Natural killer cell (primary cell): ENCODE data around the gene CORO6. TPM values are rescaled to one million over a fixed set of nuclear protein-coding genes. Genes with fewer than 3 reads are reported as not detected.

Source experiments
- ATAC-seq, 3 donors: fragments of 150-1000 bp in 2 of 3; fragments of 200-7000 bp in 1 of 3; cut with Tn5 transposase; 1 replicate in 1 of 3; 2 replicates in 2 of 3; pipeline ENCODE4 v1.10.0; 2021; ENCODE audit warnings: mild to moderate bottlenecking in 2 of 3, moderate library complexity in 2 of 3
- DNase-seq, 2 donors: peaks; one replicate each; pipeline versions ENCODE4 v3.0.0 to v3.0.0-alpha.2; 2013 to 2021; ENCODE audit warnings: mixed read lengths in 1 of 2
- H3K27ac ChIP-seq: one replicate; pipeline ENCODE4 v1.5.1; 2013; ENCODE audit warnings: mild to moderate bottlenecking, low read length
- H3K27me3 ChIP-seq: one replicate; pipeline ENCODE4 v1.6.1; 2013; ENCODE audit warnings: low read length; ENCODE audit not compliant: control insufficient read depth, insufficient read depth
- H3K36me3 ChIP-seq: one replicate; pipeline ENCODE4 v1.6.1; 2013; ENCODE audit warnings: low read length; ENCODE audit not compliant: control insufficient read depth, insufficient read depth
- H3K4me1 ChIP-seq: one replicate; pipeline ENCODE4 v1.6.1; 2013; ENCODE audit warnings: low read length; ENCODE audit not compliant: control insufficient read depth, insufficient read depth
- H3K4me3 ChIP-seq: one replicate; pipeline ENCODE4 v1.5.1; 2013; ENCODE audit warnings: low read length
- H3K9me3 ChIP-seq: one replicate; pipeline ENCODE4 v1.6.1; 2013; ENCODE audit warnings: low read length; ENCODE audit not compliant: control insufficient read depth, insufficient read depth
- H3K27ac Mint-ChIP-seq, 2 donors: one replicate each; pipeline ENCODE4 v1.8.0; 2022; ENCODE audit warnings: mild to moderate bottlenecking in 2 of 2, mixed read lengths in 2 of 2, moderate library complexity in 1 of 2
- H3K27me3 Mint-ChIP-seq, 2 donors: one replicate each; pipeline ENCODE4 v1.8.0; 2022; ENCODE audit warnings: low read depth in 2 of 2, mixed read lengths in 2 of 2
- H3K36me3 Mint-ChIP-seq: one replicate; pipeline ENCODE4 v1.8.0; 2022; ENCODE audit warnings: mixed read lengths
- H3K4me1 Mint-ChIP-seq, 2 donors: one replicate each; pipeline ENCODE4 v1.8.0; 2022; ENCODE audit warnings: mixed read lengths in 2 of 2
- H3K4me3 Mint-ChIP-seq: one replicate; pipeline ENCODE4 v1.8.0; 2022; ENCODE audit warnings: mild to moderate bottlenecking, moderate library complexity, mixed read lengths
- H3K9me3 Mint-ChIP-seq, 2 donors: one replicate each; pipeline ENCODE4 v1.8.0; 2022; ENCODE audit warnings: mixed read lengths in 2 of 2
- WGBS: methylation state at CpG from one replicate; pipeline ENCODE4 v1.1.7; 2013; ENCODE audit warnings: missing lambda C conversion rate; ENCODE audit not compliant: insufficient coverage; 5-methylcytosine and 5-hydroxymethylcytosine counted together
- intact Hi-C: fragments of 100-400 bp; cut with micrococcal nuclease; formaldehyde crosslinking; loops from one replicate; pipeline ENCODE4 v1.14.2; 2022
- total RNA-seq, 4 donors: library from RNA; stranded (reverse); fragments of 120-200 nt in 1 of 4; gene quantifications; one replicate each; pipeline versions ENCODE4 v1.2.3 to v1.2.4, GENCODE V29; 2013 to 2022
- TF ChIP-seq, protein P1 (sequence below): fragments of 200-600 bp; IDR thresholded peaks from one replicate; pipeline ENCODE4 v1.8.0; 2022; ENCODE audit warnings: antibody characterized with exemption

Gene CORO6
- total RNA-seq, 3 donors from 2014 or later (not counting 1 experiment from before 2014, with no cell fraction given): 2.4 to 18.7 (median 3.9) TPM

DNA sequence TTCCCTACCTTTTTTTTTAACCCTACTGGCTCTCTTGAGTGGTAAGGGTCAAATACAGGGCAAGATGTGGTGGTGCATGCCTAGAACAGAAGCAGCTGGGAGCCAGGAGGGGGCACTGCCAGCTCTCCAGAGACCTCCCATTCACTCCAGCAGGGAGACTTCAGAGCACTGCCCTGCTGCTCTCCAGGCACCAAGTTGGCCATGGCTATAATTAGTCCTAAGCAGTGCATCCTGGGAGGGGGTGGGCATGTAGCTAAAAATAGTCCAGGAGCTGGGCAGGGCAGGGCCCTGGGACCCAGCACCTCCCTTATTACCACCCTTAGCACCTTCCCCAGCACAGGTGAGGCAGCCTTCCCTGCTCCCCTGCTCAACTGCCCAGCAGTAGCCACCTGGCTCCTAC lies 3.5 kb downstream of the CORO6 start:
- H3K36me3 ChIP-seq: no peaks in the 10 kb centered on the region
- H3K36me3 Mint-ChIP-seq: no peaks in the 10 kb centered on the region
- H3K9me3 Mint-ChIP-seq: no peaks in the 10 kb centered on the region
- H3K27ac ChIP-seq: no peak overlapping the region
- intact Hi-C loops: loop anchor here (5.0 to 10.0 kb wide), 2 partner anchors 54 to 143 kb away; partner anchors contain the start of genes ABHD15 and TP53I13
- no peaks in the 10 kb centered on the region for H3K27me3 ChIP-seq
- no peak for DNase-seq
- no peak overlapping the region for H3K27ac Mint-ChIP-seq
- no peaks in the 10 kb centered on the region for H3K9me3 ChIP-seq
- no peak overlapping the region for H3K4me3 ChIP-seq
- no peak for ATAC-seq
- peaks cover 16 to 60% of the 10 kb centered on the region in 2 donors for H3K4me1 Mint-ChIP-seq
- H3K4me1 ChIP-seq: peaks cover 60% of the 10 kb centered on the region
- H3K27me3 Mint-ChIP-seq: no peaks in the 10 kb centered on the region
- TF ChIP-seq, protein P1, sequence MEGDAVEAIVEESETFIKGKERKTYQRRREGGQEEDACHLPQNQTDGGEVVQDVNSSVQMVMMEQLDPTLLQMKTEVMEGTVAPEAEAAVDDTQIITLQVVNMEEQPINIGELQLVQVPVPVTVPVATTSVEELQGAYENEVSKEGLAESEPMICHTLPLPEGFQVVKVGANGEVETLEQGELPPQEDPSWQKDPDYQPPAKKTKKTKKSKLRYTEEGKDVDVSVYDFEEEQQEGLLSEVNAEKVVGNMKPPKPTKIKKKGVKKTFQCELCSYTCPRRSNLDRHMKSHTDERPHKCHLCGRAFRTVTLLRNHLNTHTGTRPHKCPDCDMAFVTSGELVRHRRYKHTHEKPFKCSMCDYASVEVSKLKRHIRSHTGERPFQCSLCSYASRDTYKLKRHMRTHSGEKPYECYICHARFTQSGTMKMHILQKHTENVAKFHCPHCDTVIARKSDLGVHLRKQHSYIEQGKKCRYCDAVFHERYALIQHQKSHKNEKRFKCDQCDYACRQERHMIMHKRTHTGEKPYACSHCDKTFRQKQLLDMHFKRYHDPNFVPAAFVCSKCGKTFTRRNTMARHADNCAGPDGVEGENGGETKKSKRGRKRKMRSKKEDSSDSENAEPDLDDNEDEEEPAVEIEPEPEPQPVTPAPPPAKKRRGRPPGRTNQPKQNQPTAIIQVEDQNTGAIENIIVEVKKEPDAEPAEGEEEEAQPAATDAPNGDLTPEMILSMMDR: no peak
- H3K4me3 Mint-ChIP-seq: peak overlapping the region; percentile 21

DNA sequence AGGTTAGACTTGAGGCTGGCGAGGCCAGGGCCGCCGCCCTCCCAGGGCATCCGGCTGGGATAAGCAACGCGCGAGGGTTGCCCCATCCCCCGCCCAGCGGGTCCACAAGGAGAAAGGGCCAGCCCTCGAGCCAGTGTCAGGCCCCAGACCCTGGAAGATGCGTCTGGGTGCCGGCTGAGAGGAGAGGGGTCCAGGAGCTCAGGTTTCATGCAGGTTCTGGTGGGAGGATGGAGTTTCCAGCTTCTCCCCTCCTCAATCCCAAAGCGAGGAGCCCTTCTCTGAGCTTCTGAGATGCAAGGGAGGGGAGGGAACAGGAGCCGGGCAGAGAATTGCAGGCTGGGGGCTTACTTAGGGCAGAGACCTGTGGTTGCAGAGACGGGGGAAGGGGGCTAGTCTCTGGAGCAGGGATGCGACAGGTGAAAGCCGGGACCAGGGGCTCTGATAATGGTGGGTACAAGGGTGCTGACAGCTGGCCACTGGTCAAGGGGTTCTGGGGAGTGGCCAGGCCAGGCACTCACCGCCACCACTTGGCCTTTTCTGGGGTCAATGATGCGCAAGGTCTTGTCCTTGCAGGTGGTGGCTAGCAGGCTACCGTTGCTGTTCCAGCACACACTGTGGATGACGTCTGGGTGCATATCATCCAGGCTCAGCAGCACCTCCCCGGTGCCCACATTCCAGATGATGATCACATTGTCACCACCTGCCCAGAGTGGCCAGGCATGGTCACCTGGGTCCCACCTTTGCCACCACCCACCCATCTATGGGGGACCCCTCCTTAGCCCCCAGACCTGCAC lies 4.2 kb downstream of the CORO6 start:
- Mint-ChIP-seq H3K36me3 (no peaks in the 10 kb centered on the region), H3K4me1 (peaks cover 16 to 62% of the 10 kb centered on the region in 2 donors), H3K9me3 (no peaks in the 10 kb centered on the region), H3K4me3 (peak overlapping the region; percentile 90), H3K27me3 (no peaks in the 10 kb centered on the region), H3K27ac (peak overlapping the region in 1 of 2 donors; percentile 86)
- no peak overlapping the region for H3K4me3 ChIP-seq
- no peaks in the 10 kb centered on the region for H3K27me3 ChIP-seq
- ATAC-seq (no peak), DNase-seq (peak in 1 of 2 donors; percentile 20)
- no peaks in the 10 kb centered on the region for H3K9me3 ChIP-seq
- intact Hi-C loops: loop anchor here (5.0 to 10.0 kb wide), 2 partner anchors 54 to 144 kb away; partner anchors contain the start of genes ABHD15 and TP53I13
- H3K36me3 ChIP-seq: no peaks in the 10 kb centered on the region
- H3K4me1 ChIP-seq: peaks cover 68% of the 10 kb centered on the region
- TF ChIP-seq, protein P1: peak; percentile 57
- H3K27ac ChIP-seq: no peak overlapping the region
- WGBS: 46% methylated on average over 21 of the region's 22 CpGs

DNA sequence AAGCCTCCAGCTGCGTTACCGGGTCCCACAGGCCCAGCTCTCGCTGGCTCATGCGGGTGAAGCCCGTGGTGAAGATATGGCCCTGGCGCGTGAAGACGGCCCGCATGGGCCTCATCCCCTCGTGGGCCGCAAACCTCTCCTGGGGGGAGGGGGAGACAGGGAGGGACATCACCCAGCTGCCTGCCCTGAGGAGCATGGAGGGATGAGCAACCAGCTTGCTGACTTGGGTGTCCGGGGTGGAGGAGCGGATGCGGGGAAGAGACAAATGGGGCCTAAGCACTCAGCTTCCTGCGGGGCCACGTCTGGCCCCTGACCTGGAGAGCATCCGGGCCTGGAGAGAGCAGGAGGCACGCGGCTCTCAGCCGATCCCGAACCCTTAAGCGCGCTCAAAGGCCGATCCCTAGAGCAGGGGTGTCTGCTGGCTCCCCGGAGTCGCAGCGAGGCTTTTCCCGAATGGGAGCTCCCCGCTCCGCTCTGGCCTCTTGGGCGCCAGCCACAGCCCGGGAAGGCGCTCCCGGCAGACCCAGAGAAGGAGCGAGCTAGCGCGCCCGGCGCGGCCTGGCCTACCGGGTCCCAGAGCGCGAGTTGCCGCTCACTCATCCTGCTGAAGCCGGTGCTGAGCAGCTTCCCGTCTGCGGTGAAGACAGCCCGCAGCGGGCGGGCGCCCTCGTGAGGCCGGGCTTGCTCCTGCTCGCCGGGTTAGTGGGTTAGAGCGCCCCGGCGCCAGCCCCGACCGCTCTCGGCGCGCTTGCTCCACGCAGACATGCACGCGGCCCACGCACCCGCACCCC lies 5.0 kb downstream of the CORO6 start:
- peak overlapping the region; percentile 90 for H3K4me3 Mint-ChIP-seq
- ATAC-seq (peak; percentile 47 to 68 (median 56)), DNase-seq (peak; percentile 85 to 94)
- 1% methylated on average over 68 of the region's 68 CpGs for WGBS
- H3K9me3 ChIP-seq: no peaks in the 10 kb centered on the region
- peaks cover 16 to 54% of the 10 kb centered on the region in 2 donors for H3K4me1 Mint-ChIP-seq
- TF ChIP-seq, protein P1: peak; percentile 70
- H3K27me3 Mint-ChIP-seq: no peaks in the 10 kb centered on the region
- no peaks in the 10 kb centered on the region for H3K36me3 ChIP-seq
- H3K4me1 ChIP-seq: peaks cover 68% of the 10 kb centered on the region
- no peaks in the 10 kb centered on the region for H3K36me3 Mint-ChIP-seq
- intact Hi-C loops: loop anchor here (5.0 to 10.0 kb wide), 2 partner anchors 53 to 145 kb away; partner anchors contain the start of genes ABHD15 and TP53I13
- H3K27me3 ChIP-seq: no peaks in the 10 kb centered on the region
- H3K4me3 ChIP-seq: peak overlapping the region; percentile 51
- H3K27ac Mint-ChIP-seq: peak overlapping the region; percentile 48 to 86
- H3K9me3 Mint-ChIP-seq: no peaks in the 10 kb centered on the region
- H3K27ac ChIP-seq: peak overlapping the region; percentile 72
